Activated T-cell treated with anti-CD3 and anti-CD28 coated beads, Interleukin-2, amount 50 U/mL, for 1 hour (primary cell): ENCODE data around the gene TRIP10.
A peak's percentile ranks its signal among the peaks of the same experiment; 100 is the strongest.
"Not testable (repeated sequence)": the region's sequence is repeated elsewhere in the genome, so short reads cannot be mapped to it uniquely, and the experiment has no call there.

Source experiments
- DNase-seq: peaks from one replicate; pipeline ENCODE4 v3.0.0-alpha.2; 2020

Gene TRIP10

GRCh38 chr19:6744381-6745301 lies 5.2 kb downstream of the TRIP10 start:
- no peak for DNase-seq

DNA sequence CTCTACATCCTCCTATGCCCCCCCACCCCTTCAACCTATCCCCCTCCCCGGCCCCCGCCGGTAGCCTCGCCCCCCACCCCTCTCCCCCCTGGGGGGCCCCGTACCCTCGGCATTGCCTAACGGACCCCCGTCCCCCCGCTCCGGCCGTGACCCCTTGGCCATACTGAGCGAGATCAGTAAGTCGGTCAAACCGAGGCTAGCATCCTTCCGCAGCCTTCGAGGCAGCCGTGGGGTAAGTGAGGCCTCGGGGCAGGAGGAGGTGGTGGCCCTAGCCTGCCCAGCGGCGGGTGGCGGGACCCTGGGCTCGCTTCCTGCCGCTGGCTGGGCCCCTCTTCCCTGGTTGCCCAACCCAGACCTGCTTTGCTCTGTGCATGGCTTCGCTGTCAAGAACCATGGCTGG lies 6.5 kb downstream of the TRIP10 start:
- no peak for DNase-seq

DNA sequence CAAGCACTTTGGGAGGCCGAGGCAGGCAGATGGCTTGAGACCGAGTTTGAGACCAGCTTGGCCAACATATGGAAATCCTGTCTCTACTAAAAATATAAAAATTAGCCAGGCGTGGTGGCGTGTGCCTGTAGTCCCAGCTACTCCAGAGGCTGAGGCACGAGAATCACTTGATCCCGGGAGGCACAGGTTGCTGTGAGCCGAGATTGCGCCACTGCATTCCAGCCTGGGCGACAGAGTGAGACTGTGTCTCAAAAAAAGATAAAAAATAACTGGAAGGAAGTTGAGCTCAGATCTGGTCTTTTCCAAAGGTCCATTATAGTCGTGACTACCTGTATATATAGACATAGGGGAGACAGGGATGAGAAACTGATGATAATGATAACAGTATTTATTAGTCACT lies 9.1 kb downstream of the TRIP10 start:
- not testable (repeated sequence) for DNase-seq

GRCh38 chr19:6750062-6750461 lies 10.6 kb downstream of the TRIP10 start:
- no peak for DNase-seq

- DNase-seq: no peak
Measured at GRCh38 chr19:6751189-6751588, 11.7 kb downstream of the TRIP10 start.

GRCh38 chr19:6752256-6753177 lies 13.0 kb downstream of the TRIP10 start:
- DNase-seq: no peak

DNA sequence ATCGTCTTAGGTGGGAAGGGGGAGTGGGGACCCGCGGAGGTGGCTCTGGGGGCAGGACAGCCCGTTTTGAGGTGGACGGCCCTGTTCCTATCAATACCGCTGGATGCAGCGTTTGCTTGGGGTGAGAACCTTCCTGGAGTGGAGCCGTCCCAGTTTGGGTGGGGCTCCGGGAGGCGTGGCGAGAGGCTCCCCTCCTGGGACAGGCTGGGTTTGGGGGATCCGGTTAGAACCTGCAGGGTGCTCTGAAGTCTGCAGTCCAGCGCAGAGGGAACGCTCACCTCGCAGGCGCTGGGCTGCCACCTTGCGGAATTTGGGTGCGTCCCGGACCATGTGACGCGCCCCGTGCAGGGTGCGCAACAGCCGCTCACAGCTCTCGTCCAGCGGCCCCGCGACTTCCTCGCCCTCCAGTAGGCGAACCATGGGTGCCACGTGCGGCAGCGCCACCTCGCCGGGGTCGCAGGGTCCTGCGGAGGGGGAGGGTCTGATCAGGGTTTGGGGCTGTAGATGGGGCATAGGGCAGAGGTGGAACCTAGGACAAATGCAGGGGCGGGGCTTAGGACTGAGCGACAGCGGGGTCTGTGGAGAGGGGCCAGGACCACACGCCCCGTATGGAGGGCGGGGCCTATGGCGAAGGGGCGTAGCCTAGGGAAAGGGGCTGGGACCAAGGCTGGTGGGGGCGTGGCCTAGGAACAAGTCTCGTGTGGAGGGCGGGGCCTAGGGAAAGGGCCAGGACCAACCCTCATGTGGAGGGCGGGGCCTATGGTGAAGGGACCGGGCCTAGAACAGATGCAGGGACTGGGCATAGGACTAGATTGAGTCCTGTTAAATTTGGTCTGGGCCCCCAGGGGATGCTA lies 13.9 kb downstream of the TRIP10 start:
- peak; percentile 76 for DNase-seq

- DNase-seq: no peak
Measured at GRCh38 chr19:6754136-6754535, 14.7 kb downstream of the TRIP10 start.

DNA sequence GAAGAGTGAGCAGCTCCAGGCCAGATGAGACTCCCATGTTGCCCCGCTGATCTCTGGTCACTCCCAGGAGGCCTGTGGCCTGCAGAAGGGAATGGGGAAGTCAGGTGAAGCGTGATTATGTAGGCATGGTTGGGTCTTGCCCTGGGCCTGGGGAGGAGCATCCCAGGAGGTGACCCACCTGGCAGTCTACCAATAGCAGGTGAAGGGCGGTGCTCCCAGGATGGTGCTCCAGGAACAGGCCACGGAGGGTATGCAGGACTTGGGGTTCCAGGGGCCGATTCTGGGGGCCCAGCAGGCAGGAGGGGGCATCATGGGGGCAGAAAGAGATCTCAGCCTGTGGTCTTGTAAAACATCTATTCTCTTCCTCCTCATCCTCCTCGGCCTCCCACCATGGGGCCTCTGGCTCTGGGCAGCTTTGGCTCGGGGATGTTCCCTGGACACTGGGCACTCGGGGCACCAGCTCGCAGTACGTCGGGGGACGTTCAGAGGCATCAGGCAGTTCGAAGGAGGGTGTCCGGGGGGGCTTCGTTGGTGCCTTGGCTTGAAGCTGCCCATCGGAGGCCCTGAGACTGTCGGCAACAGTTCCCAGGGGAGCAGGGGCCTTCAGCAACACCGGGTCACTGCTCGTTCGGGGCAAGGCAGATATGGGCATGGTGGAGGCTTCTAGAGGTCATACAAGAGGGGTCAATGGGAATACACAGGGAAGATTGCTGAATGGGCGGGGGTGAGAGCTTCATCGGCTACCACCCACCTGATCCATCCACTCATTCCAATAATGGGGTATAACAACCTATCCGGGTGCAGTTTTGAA lies 15.4 kb downstream of the TRIP10 start:
- no peak for DNase-seq

DNA sequence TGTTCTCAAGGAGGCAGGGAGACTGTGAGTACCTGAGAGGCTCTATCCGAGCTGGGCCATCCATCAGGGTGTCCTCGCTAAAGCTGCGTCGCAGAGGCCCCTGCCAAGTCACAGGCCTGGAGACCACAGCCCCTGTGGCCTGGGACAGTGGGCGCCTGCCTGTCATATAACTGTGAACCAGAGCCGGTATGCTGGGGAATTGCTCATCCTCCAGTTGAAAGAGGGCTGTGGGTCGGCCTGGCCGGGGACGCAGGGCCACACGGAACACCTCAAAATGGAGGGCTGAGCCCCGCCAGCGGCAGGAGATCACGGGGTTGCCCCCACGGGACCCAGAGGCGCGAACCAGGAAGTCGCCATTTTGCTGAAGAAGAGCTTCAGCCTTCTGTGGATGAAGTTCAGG lies 21.1 kb downstream of the TRIP10 start:
- no peak for DNase-seq

- no peak for DNase-seq
Measured at GRCh38 chr19:6761053-6761676, 21.7 kb downstream of the TRIP10 start.

- not testable (repeated sequence) for DNase-seq
Measured at GRCh38 chr19:6762253-6762797, 22.8 kb downstream of the TRIP10 start.

GRCh38 chr19:6765738-6766356 lies 26.4 kb downstream of the TRIP10 start:
- DNase-seq: peak; percentile 35

DNA sequence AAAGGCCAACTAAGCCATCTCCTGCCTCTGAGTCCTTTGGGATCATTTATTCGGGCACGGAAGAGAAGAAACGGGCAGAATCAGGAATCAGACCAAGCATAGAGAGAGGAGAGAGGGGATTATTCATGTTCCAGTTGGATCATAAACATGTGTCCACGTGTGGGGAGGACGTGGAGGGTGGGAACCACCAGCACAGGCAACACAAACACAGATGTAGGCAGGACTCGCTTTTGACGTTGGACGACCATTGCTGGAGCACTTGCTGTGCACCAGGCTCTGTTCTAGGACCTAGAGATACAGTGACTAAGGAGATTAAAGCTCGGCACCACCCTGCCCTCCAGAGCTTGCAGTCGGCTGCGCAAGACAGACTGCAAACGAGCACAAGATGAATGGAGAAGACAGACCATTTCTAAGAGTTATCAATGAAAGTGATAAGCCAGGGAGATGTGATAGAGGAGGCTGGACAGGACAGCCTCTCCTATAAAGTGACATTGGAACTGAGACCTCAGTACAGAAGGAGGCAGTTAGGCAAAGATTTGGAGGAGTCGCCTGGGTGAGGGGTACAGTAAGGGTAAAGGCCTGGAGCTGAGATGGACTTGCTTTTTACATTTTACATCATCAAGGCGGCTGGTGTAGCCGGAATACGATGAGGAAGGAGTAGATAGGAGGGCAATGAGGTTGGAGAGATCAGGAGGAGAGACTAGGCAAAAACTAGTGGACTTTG lies 27.0 kb downstream of the TRIP10 start:
- DNase-seq: no peak

- no peak for DNase-seq
Measured at GRCh38 chr19:6767081-6767356, 27.5 kb downstream of the TRIP10 start.

GRCh38 chr19:6767357-6768235 lies 28.1 kb downstream of the TRIP10 start, which contains the start of gene SH2D3A:
TSS of gene SH2D3A (minus strand) at chr19:6767435. CDS start at chr19:6763748, 3,687 bp downstream.
- peak; percentile 97 for DNase-seq

- DNase-seq: no peak
Measured at GRCh38 chr19:6768236-6768785, 28.8 kb downstream of the TRIP10 start.

DNA sequence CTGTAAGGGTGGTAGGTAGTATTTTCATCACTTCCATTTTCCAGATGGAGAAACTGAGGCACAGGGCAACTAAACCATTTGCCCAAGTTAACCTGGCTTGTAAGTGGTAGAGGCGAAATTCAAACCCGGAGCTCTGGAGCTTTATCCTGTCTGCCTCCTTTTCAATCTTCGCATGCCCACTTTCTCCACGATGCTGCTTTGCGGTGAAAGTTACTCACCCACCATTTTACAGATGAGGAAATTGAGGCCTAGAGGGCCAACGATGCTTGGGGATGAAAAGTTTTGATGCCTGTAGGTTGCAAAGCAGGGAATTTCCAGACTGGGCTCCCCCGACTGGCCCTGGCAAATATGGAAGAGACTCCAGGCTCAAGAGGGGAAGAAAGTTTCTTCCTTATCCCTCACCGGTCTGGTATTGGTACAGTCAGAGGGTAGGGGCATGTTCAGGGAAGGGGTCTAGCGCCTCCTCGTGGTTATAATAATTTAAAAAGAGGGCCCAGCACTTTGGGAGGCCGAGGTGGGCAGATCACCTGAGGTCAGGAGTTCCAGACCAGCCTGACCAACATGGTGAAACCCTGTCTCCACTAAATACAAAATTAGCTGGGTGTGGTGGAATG lies 29.6 kb downstream of the TRIP10 start:
- DNase-seq: no peak
